A549 (cell line): Measurements from ENCODE around the gene SORBS1. TPM values are rescaled to one million over a fixed set of nuclear protein-coding genes. Genes with fewer than 3 reads are reported as not detected.

Source experiments
- ATAC-seq, 2 experiments: fragments of 200-7000 bp in 1 of 2; fragments of >200 bp in 1 of 2; cut with Nextera tagmentation in 1 of 2; cut with Tn5 transposase in 1 of 2; 3 replicates each; pipeline versions ENCODE4 v1.8.0 to v1.9.1; 2018 to 2020; ENCODE audit warnings: mild to moderate bottlenecking in 1 of 2, moderate library complexity in 1 of 2
- CTCF ChIA-PET: fragments of 300-600 bp; sonication (Branson Sonifier 250); formaldehyde crosslinking; extraction: SDS; loops from one replicate; lab custom pipeline; 2021; ENCODE audit warnings: antibody characterized with exemption, inconsistent platforms; lab: Yijun Ruan, JAX
- POLR2A ChIA-PET: fragments of 350-600 bp; formaldehyde crosslinking; extraction: SDS; loops from one replicate; lab custom pipeline; 2021; ENCODE audit warnings: antibody characterized with exemption, inconsistent platforms; lab: Yijun Ruan, JAX
- DNase-seq, 2 experiments: peaks; one replicate each; pipeline versions ENCODE4 v3.0.0 to v3.0.0-alpha.2; 2011 to 2016; ENCODE audit warnings: low read depth in 1 of 2, low spot score in 1 of 2
- FAIRE-seq: peaks from 2 replicates; lab custom pipeline; 2011; peaks lifted over from hg19 to GRCh38; lab: Jason Lieb, UNC
- H3K27ac ChIP-seq, 2 experiments: fragments of >200 bp; sonication (Bioruptor Twin); formaldehyde crosslinking; 3 replicates each; pipeline ENCODE4 v1.5.1; 2016 to 2017
- H3K4me1 ChIP-seq: fragments of >200 bp; sonication (Bioruptor Twin); formaldehyde crosslinking; 3 replicates; pipeline ENCODE4 v1.6.1; 2016
- H3K4me2 ChIP-seq: fragments of >200 bp; sonication (Bioruptor Twin); formaldehyde crosslinking; 3 replicates; pipeline ENCODE4 v1.6.1; 2016
- H3K4me3 ChIP-seq: fragments of >200 bp; sonication (Bioruptor Twin); formaldehyde crosslinking; 3 replicates; pipeline ENCODE4 v1.5.1; 2016
- H3K9me3 ChIP-seq: fragments of >200 bp; sonication (Bioruptor Twin); formaldehyde crosslinking; 3 replicates; pipeline ENCODE4 v1.6.1; 2016
- ATOH8 ChIP-seq: fragments of 250-450 bp; sonication (Bioruptor Pico); IDR thresholded peaks from 2 replicates; pipeline ENCODE4 v1.5.0; 2020; ENCODE audit warnings: low read depth, mild to moderate bottlenecking, moderate library complexity
- BCL3 ChIP-seq: fragments of >200 bp; sonication (Bioruptor Twin); formaldehyde crosslinking; IDR thresholded peaks from 3 replicates; pipeline ENCODE4 v1.6.1; 2016
- BHLHE40 ChIP-seq: IDR thresholded peaks from 2 replicates; pipeline ENCODE4 v1.6.1; 2012; ENCODE audit warnings: low read depth, low read length, inconsistent platforms
- CBX8 ChIP-seq: fragments of 200-600 bp; sonication (generic); IDR thresholded peaks from 2 replicates; pipeline ENCODE4 v1.6.1; 2016
- CEBPB ChIP-seq, 2 experiments: fragments of >200 bp in 1 of 2; sonication (Bioruptor Twin) in 1 of 2; formaldehyde crosslinking in 1 of 2; IDR thresholded peaks; 2 replicates each; pipeline ENCODE4 v1.6.1; 2012 to 2016
- CTCF ChIP-seq: fragments of >200 bp; sonication (Bioruptor Twin); formaldehyde crosslinking; IDR thresholded peaks from 3 replicates; pipeline ENCODE4 v1.5.1; 2016
- E2F6 ChIP-seq: IDR thresholded peaks from 2 replicates; pipeline ENCODE4 v1.6.1; 2012; ENCODE audit warnings: low read depth, borderline replicate concordance
- EHMT2 ChIP-seq: fragments of 200-600 bp; sonication (generic); IDR thresholded peaks from 2 replicates; pipeline ENCODE4 v1.6.1; 2016; ENCODE audit warnings: antibody characterized with exemption, low read depth, mild to moderate bottlenecking, moderate library complexity
- ELK1 ChIP-seq: fragments of 150-350 bp; IDR thresholded peaks from 2 replicates; pipeline ENCODE4 v1.6.1; 2014; ENCODE audit warnings: low read depth, mild to moderate bottlenecking, low read length
- FOSB ChIP-seq: fragments of 250-450 bp; sonication (Bioruptor Pico); IDR thresholded peaks from 2 replicates; pipeline ENCODE4 v1.5.0; 2020; ENCODE audit warnings: mild to moderate bottlenecking, moderate library complexity
- FOSL2 ChIP-seq, 2 experiments: fragments of 450-650 bp in 1 of 2; fragments of >200 bp in 1 of 2; sonication (Bioruptor Twin) in 1 of 2; formaldehyde crosslinking; IDR thresholded peaks; 2 replicates each; pipeline versions ENCODE4 v1.5.0 to v1.6.1; 2016 to 2020; ENCODE audit warnings: mild to moderate bottlenecking in 1 of 2, moderate library complexity in 1 of 2
- HDAC2 ChIP-seq: fragments of 200-600 bp; sonication (generic); IDR thresholded peaks from 2 replicates; pipeline ENCODE4 v1.6.1; 2016
- HOXA7 ChIP-seq: fragments of 250-450 bp; sonication (Bioruptor Pico); IDR thresholded peaks from 2 replicates; pipeline ENCODE4 v1.5.0; 2020; ENCODE audit warnings: mild to moderate bottlenecking, moderate library complexity
- HOXB13 ChIP-seq: fragments of 250-450 bp; sonication (Bioruptor Pico); IDR thresholded peaks from 2 replicates; pipeline ENCODE4 v1.5.0; 2020; ENCODE audit warnings: low read depth, mild to moderate bottlenecking, moderate library complexity
- JUNB ChIP-seq: fragments of >200 bp; sonication (Bioruptor Twin); formaldehyde crosslinking; IDR thresholded peaks from 2 replicates; pipeline ENCODE4 v1.6.1; 2016
- MYC ChIP-seq: IDR thresholded peaks from 2 replicates; pipeline ENCODE4 v1.6.1; 2012; ENCODE audit warnings: mild to moderate bottlenecking, inconsistent platforms, low read length, improper control_type of control experiment, borderline replicate concordance
- NPAS2 ChIP-seq: fragments of 250-450 bp; sonication (Bioruptor Pico); IDR thresholded peaks from 2 replicates; pipeline ENCODE4 v1.8.0; 2022; ENCODE audit warnings: mild to moderate bottlenecking, moderate library complexity, borderline replicate concordance
- POLR2A ChIP-seq: IDR thresholded peaks from 2 replicates; pipeline ENCODE4 v1.6.1; 2012; ENCODE audit warnings: mild to moderate bottlenecking, low read length
- POLR2AphosphoS2 ChIP-seq: conservative IDR thresholded peaks from 2 replicates; pipeline ENCODE4 v1.6.1; 2012; ENCODE audit warnings: low read length, improper control_type of control experiment, inconsistent platforms
- RARB ChIP-seq: fragments of 250-450 bp; sonication (Bioruptor Pico); IDR thresholded peaks from 2 replicates; pipeline ENCODE4 v1.8.0; 2021; ENCODE audit warnings: mild to moderate bottlenecking, moderate library complexity
- RCOR1 ChIP-seq: fragments of 150-350 bp; IDR thresholded peaks from 2 replicates; pipeline ENCODE4 v1.6.1; 2014; ENCODE audit warnings: antibody characterized with exemption, low read length, low read depth
- REST ChIP-seq: fragments of 200-600 bp; sonication (generic); IDR thresholded peaks from 2 replicates; pipeline ENCODE4 v1.6.1; 2016; ENCODE audit warnings: antibody characterized with exemption, mild to moderate bottlenecking, moderate library complexity
- RFX5 ChIP-seq: fragments of 450-650 bp; IDR thresholded peaks from 2 replicates; pipeline ENCODE4 v1.7.1; 2014; ENCODE audit warnings: antibody characterized with exemption, mild to moderate bottlenecking, moderate library complexity
- SREBF2 ChIP-seq: fragments of 450-650 bp; IDR thresholded peaks from 2 replicates; pipeline ENCODE4 v1.6.1; 2014; ENCODE audit warnings: mild to moderate bottlenecking, moderate library complexity
- TFCP2L1 ChIP-seq: fragments of 250-450 bp; sonication (Bioruptor Pico); IDR thresholded peaks from 2 replicates; pipeline ENCODE4 v1.5.0; 2021; ENCODE audit warnings: mild to moderate bottlenecking
- USF2 ChIP-seq: fragments of 450-650 bp; IDR thresholded peaks from 2 replicates; pipeline ENCODE4 v1.6.1; 2014; ENCODE audit warnings: antibody characterized with exemption
- ZC3H11A ChIP-seq: fragments of 450-650 bp; IDR thresholded peaks from 2 replicates; pipeline ENCODE4 v1.6.1; 2014; ENCODE audit warnings: antibody characterized with exemption, mild to moderate bottlenecking
- ZFP36 ChIP-seq: fragments of 450-650 bp; IDR thresholded peaks from 2 replicates; pipeline ENCODE4 v1.6.1; 2014; ENCODE audit warnings: borderline replicate concordance; ENCODE audit not compliant: partially characterized antibody
- ZSCAN20 ChIP-seq: fragments of 250-450 bp; sonication (Bioruptor Pico); IDR thresholded peaks from 2 replicates; pipeline ENCODE4 v1.8.0; 2022; ENCODE audit warnings: mild to moderate bottlenecking, moderate library complexity
- WGBS: methylation state at CpG from one replicate; pipeline ENCODE4 v1.1.6; 2017; ENCODE audit errors: missing lambda C conversion rate; 5-methylcytosine and 5-hydroxymethylcytosine counted together
- polyA plus RNA-seq, 4 experiments: library from polyadenylated mRNA; depleted of rRNA in 3 of 4; stranded (reverse); fragments of >200 nt; fragmentation: RNase III in 1 of 4; extraction: RNeasy Plus Mini Kit Qiagen cat#74134 plus additional on column Dnase treatment in 1 of 4; gene quantifications; 2 replicates in 3 of 4; 3 replicates in 1 of 4; pipeline ENCODE4 v1.2.3, GENCODE V29; 2011 to 2017

The SORBS1 gene
- polyA plus RNA-seq, 2 of the 4 experiments (the other 2 are of a cell fraction): 0.39 to 0.80 TPM

GRCh38 chr10:95478185-95478584, 83.0 kb downstream of the SORBS1 start (continued):
- TF ChIP-seq ZSCAN20 (CRISPR knock-in tag): no peak

- no peak for ATAC-seq
- POLR2A ChIA-PET: no interaction called here
- FAIRE-seq: no peak
Observed at GRCh38 chr10:95477175-95477520, 84.0 kb downstream of the SORBS1 start.

GRCh38 chr10:95476469-95477174, 84.5 kb downstream of the SORBS1 start:
- FAIRE-seq (no peak), DNase-seq (no peak), ATAC-seq (no peak)
- H3K4me2 ChIP-seq: no peak overlapping the region
- no peaks in the 10 kb centered on the region for H3K9me3 ChIP-seq
- POLR2A ChIA-PET: no interaction called here
- CTCF ChIA-PET: interaction anchor here (1.6 to 3.6 kb wide), 3 partner anchors 31 to 84 kb away, joined by 4 to 13 read pairs (median 9); partner anchors contain the start of gene SORBS1
- WGBS: 75% methylated on average over 5 of the region's 5 CpGs
- H3K27ac ChIP-seq: no peak overlapping the region
- no peak overlapping the region for H3K4me3 ChIP-seq
- H3K4me1 ChIP-seq: no peaks in the 10 kb centered on the region
- TF ChIP-seq E2F6 (no peak), REST (no peak), CBX8 (no peak), CTCF (no peak), USF2 (no peak), POLR2A (no peak), HDAC2 (no peak), EHMT2 (no peak), MYC (no peak), FOSL2 (IDR thresholded peaks at IDR 0.05) (no peak), FOSL2 (CRISPR knock-in tag; IDR thresholded peaks at IDR 0.05) (no peak), RCOR1 (no peak), RFX5 (no peak), ELK1 (no peak)

More at GRCh38 chr10:95477175-95477520, 84.0 kb downstream of the SORBS1 start:
- no peak for DNase-seq
- Histone ChIP-seq H3K9me3 (no peaks in the 10 kb centered on the region), H3K4me2 (no peak overlapping the region), H3K4me3 (no peak overlapping the region), H3K4me1 (no peaks in the 10 kb centered on the region), H3K27ac (no peak overlapping the region)
- CTCF ChIA-PET: interaction anchor here (0.6 to 3.6 kb wide), 5 partner anchors 9 to 234 kb away, joined by 3 to 13 read pairs (median 4); partner anchors contain the start of gene SORBS1
- TF ChIP-seq SREBF2 (no peak), HOXB13 (CRISPR knock-in tag) (no peak), NPAS2 (no peak), ZC3H11A (no peak), FOSL2 (IDR thresholded peaks at IDR 0.05) (no peak), FOSL2 (CRISPR knock-in tag; IDR thresholded peaks at IDR 0.05) (no peak), POLR2A (no peak), BCL3 (no peak), RARB (CRISPR knock-in tag) (no peak), HOXA7 (CRISPR knock-in tag) (no peak), JUNB (no peak), BHLHE40 (no peak), FOSB (CRISPR knock-in tag) (no peak), ATOH8 (CRISPR knock-in tag) (no peak), POLR2AphosphoS2 (no peak), CEBPB (IDR thresholded peaks at IDR 0.05) (no peak), TFCP2L1 (CRISPR knock-in tag) (no peak), ZFP36 (no peak)
- WGBS: 91% methylated on average over 2 of the region's 2 CpGs
